Neural cell (in vitro differentiated cells): ENCODE measurements around the gene CAMK1.

Source experiments
- EP300 ChIP-seq: fragments of 450-650 bp; conservative IDR thresholded peaks from 2 replicates; pipeline ENCODE4 v1.6.1; 2014; ENCODE audit warnings: antibody characterized with exemption, mild to moderate bottlenecking, moderate library complexity; ENCODE audit not compliant: poor library complexity, severe bottlenecking
- EZH2 ChIP-seq: fragments of 200-600, 300-800 bp; shearing (Covaris generic), sonication (generic); IDR thresholded peaks from 2 replicates; pipeline ENCODE4 v1.6.1; 2014; ENCODE audit warnings: antibody characterized with exemption, low read length, borderline replicate concordance, mild to moderate bottlenecking; ENCODE audit not compliant: insufficient read depth, poor library complexity, severe bottlenecking
- POLR2AphosphoS5 ChIP-seq: IDR thresholded peaks from 2 replicates; pipeline ENCODE4 v1.6.1; 2012
- RAD21 ChIP-seq: fragments of 450-650 bp; conservative IDR thresholded peaks from 2 replicates; pipeline ENCODE4 v1.6.1; 2014; ENCODE audit warnings: antibody characterized with exemption, mild to moderate bottlenecking, moderate library complexity
- SMC3 ChIP-seq: fragments of 450-650 bp; conservative IDR thresholded peaks from 2 replicates; pipeline ENCODE4 v1.6.1; 2014; ENCODE audit warnings: antibody characterized with exemption, mild to moderate bottlenecking, moderate library complexity; ENCODE audit not compliant: poor library complexity
- TAF1 ChIP-seq: IDR thresholded peaks from 2 replicates; pipeline ENCODE4 v1.6.1; 2012; ENCODE audit warnings: low read depth
- TF ChIP-seq, protein P1 (sequence below): fragments of 450-650 bp; IDR thresholded peaks from 2 replicates; pipeline ENCODE4 v1.5.1; 2014; ENCODE audit warnings: antibody characterized with exemption, mild to moderate bottlenecking, moderate library complexity; ENCODE audit not compliant: poor library complexity, severe bottlenecking
- TF ChIP-seq, protein P2 (sequence below): IDR thresholded peaks from 2 replicates; pipeline ENCODE4 v1.6.1; 2012; ENCODE audit warnings: borderline replicate concordance

DNA sequence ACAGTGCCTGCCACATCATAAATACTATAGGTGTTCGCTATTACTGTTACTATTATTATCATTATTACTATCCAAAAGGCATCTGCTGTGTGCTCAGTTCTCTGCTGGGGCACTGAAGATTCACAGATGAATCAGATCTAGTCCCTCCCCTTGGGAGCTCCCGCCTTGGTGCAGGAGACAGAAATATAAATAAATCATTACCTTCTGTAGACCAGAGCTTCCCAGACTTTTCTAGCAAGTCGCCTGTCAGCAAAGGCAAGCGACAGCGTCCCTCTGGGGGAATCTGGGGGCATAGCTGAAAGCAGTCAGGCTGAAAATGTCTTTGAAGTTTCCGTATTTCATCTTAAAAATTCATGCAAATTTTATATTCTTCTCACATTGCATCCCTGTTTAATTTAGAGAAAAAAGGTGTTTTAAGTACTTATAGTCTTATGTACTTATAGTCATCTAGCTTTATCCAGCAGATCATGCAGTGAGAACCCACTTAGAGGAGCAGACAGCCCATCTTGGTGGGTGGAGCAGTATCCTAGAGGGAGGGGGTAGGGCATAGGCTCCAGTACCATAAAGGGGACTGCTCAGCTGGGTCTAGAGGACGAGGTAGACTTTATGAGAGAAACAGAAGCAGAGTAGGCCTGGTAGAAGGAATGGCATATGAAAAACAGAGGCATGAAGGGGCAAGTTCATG lies 48.6 kb downstream of the CAMK1 start:
- TF ChIP-seq, protein P1, sequence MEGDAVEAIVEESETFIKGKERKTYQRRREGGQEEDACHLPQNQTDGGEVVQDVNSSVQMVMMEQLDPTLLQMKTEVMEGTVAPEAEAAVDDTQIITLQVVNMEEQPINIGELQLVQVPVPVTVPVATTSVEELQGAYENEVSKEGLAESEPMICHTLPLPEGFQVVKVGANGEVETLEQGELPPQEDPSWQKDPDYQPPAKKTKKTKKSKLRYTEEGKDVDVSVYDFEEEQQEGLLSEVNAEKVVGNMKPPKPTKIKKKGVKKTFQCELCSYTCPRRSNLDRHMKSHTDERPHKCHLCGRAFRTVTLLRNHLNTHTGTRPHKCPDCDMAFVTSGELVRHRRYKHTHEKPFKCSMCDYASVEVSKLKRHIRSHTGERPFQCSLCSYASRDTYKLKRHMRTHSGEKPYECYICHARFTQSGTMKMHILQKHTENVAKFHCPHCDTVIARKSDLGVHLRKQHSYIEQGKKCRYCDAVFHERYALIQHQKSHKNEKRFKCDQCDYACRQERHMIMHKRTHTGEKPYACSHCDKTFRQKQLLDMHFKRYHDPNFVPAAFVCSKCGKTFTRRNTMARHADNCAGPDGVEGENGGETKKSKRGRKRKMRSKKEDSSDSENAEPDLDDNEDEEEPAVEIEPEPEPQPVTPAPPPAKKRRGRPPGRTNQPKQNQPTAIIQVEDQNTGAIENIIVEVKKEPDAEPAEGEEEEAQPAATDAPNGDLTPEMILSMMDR, result no peak
- TF ChIP-seq POLR2AphosphoS5 (peak; percentile 23), EZH2 (no peak), EP300 (peak; percentile 59), SMC3 (no peak), TAF1 (no peak), RAD21 (peak; percentile 33)
- TF ChIP-seq, protein P2, sequence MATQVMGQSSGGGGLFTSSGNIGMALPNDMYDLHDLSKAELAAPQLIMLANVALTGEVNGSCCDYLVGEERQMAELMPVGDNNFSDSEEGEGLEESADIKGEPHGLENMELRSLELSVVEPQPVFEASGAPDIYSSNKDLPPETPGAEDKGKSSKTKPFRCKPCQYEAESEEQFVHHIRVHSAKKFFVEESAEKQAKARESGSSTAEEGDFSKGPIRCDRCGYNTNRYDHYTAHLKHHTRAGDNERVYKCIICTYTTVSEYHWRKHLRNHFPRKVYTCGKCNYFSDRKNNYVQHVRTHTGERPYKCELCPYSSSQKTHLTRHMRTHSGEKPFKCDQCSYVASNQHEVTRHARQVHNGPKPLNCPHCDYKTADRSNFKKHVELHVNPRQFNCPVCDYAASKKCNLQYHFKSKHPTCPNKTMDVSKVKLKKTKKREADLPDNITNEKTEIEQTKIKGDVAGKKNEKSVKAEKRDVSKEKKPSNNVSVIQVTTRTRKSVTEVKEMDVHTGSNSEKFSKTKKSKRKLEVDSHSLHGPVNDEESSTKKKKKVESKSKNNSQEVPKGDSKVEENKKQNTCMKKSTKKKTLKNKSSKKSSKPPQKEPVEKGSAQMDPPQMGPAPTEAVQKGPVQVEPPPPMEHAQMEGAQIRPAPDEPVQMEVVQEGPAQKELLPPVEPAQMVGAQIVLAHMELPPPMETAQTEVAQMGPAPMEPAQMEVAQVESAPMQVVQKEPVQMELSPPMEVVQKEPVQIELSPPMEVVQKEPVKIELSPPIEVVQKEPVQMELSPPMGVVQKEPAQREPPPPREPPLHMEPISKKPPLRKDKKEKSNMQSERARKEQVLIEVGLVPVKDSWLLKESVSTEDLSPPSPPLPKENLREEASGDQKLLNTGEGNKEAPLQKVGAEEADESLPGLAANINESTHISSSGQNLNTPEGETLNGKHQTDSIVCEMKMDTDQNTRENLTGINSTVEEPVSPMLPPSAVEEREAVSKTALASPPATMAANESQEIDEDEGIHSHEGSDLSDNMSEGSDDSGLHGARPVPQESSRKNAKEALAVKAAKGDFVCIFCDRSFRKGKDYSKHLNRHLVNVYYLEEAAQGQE, result no peak
